ENCODE results near the gene SERTAD3. TPM values are rescaled to one million over a fixed set of nuclear protein-coding genes. Genes with fewer than 3 reads are reported as not detected.

Gene SERTAD3
- polyA plus RNA-seq, 1 experiment = 22.3 TPM

DNA sequence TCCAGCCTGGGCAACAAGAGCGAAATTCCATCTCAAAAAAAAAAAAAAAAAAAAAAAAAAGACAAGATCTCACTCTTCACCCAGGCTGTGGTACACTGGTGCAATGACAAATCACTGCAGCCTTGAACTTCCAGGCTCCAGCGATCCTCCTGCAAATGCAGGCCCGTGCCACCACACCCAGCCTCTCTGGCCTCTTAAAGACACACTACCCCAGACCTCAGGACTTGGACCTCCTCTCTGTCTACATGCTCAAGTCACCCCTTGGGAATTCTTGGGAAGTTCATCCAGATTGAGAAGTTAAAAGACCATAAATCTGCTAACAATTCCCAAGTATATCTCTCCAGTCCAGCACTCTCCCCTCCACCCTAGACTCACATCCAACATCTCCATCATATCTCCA, 43.6 kb downstream of the SERTAD3 start:
- H3K4me3 ChIP-seq (ENCODE audit: low read depth, low read length) = no peak overlapping the region
- CTCF ChIA-PET = interaction anchor here (1.3 kb wide), 1 partner anchor 22 kb away, joined by 4 read pairs; no protein-coding TSS in a partner anchor
- DNase-seq (ENCODE audit: low read depth) = no peak
- TF ChIP-seq, protein P1, sequence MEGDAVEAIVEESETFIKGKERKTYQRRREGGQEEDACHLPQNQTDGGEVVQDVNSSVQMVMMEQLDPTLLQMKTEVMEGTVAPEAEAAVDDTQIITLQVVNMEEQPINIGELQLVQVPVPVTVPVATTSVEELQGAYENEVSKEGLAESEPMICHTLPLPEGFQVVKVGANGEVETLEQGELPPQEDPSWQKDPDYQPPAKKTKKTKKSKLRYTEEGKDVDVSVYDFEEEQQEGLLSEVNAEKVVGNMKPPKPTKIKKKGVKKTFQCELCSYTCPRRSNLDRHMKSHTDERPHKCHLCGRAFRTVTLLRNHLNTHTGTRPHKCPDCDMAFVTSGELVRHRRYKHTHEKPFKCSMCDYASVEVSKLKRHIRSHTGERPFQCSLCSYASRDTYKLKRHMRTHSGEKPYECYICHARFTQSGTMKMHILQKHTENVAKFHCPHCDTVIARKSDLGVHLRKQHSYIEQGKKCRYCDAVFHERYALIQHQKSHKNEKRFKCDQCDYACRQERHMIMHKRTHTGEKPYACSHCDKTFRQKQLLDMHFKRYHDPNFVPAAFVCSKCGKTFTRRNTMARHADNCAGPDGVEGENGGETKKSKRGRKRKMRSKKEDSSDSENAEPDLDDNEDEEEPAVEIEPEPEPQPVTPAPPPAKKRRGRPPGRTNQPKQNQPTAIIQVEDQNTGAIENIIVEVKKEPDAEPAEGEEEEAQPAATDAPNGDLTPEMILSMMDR (IDR thresholded peaks at IDR 0.05; ENCODE audit: insufficient read depth, low read depth, low read length) = no peak
- peaks cover 1% of the 10 kb centered on the region; the same call in 1 of the 2 replicates for H3K27me3 ChIP-seq (ENCODE audit: control insufficient read depth, insufficient read depth, low read length)
- H3K36me3 ChIP-seq (ENCODE audit: control insufficient read depth, insufficient read depth, low read length) = no peaks in the 10 kb centered on the region
- POLR2A ChIA-PET = no interaction called here

DNA sequence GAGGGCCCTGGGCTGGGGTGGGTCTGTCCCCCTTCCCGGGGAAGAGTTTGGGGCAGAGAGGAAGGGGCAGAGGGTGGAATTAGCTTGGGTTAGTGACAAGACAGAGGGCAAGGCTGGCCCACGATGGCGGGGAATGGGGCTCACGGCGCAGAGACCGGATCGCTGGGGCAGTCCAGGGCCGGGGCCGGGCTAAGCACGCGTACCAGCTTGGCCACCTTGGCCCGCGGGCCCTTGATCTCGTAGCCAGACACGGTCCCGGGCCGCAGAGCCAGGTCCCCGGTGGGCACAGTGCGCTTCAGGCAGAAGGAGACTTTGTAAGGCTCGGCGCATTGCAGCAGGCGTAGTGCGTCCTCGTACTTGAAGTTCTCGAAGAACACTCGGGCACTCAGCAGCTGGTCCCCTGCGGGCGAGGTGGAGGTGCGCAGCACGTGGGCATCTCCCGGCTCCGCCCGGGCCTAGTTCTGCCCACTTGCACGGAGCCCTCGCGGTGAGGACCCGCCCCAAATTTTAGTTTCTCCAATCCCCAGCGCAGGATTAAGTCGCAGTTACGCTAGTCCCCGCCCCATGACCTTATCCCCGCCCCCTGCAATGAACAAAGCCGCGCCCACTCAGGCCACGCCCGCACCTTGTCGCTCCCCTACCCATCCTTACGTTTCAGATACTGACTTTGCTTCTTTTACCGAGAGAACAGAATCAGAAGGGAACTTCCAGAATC, 45.6 kb downstream of the SERTAD3 start:
- DNase-seq (ENCODE audit: low read depth) = no peak
- ChIA-PET CTCF (no interaction called here), POLR2A (no interaction called here)
- Histone ChIP-seq H3K36me3 (ENCODE audit: control insufficient read depth, insufficient read depth, low read length) (no peaks in the 10 kb centered on the region), H3K27me3 (ENCODE audit: control insufficient read depth, insufficient read depth, low read length) (peaks cover 1% of the 10 kb centered on the region; the same call in 1 of the 2 replicates), H3K4me3 (ENCODE audit: low read depth, low read length) (no peak overlapping the region; the same call in 1 of the 2 replicates)
- TF ChIP-seq, protein P1 (IDR thresholded peaks at IDR 0.05; ENCODE audit: insufficient read depth, low read depth, low read length) = no peak

DNA sequence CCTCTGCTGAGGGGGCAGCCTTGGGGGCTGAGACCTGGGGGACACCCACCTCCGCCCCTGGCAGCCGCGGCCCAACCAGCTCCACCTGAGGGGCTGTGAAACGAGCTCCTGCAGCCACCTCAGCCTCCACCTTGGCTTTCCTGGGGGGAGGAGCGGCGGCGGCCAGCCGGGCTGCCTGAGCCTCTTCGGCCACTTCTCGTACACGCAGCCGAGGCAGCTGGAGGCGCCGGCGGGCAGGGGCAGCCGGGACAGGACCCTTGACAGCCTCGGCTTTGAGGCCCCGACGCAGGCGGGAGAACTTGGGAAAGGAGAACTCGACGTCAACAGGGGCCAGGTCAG, 46.6 kb downstream of the SERTAD3 start:
- CTCF ChIA-PET = interaction anchor here (1.7 kb wide), 1 partner anchor 23 kb away, joined by 8 read pairs; no protein-coding TSS in a partner anchor

DNA sequence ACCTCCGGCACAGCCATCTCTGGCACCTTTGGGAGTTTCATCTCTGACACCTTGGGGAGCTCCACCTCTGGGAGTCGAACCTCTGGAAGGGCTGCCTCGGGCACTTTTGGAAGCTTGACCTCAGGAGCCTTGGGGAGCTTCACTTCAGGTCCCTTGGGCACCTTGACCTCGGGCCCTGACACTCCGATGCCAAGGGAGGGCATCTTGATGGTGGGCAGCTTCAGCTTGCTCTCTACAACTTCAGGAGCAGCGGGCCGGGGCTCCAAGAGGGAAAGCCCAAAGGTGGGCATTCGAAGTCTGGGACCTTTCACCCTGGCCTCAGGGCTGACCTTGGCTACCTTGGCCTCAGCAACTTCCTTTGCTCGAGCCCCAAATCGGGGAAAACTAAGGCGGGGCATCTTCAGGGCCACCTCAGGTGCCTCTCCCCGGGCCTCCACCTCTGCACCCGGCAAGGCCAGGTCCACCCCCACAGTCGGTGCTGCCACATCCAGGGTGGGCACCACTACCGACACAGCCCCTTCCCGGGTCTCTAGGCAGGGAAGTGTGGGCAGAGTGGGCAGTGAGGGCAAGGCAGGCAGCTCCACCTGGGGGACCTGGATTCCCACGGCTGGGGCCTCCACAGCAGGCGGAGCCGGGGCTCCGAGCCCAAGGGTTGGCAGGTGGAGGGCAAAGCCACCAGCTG, 47.1 kb downstream of the SERTAD3 start:
- H3K27me3 ChIP-seq (ENCODE audit: control insufficient read depth, insufficient read depth, low read length) = peaks cover 1% of the 10 kb centered on the region; the same call in 1 of the 2 replicates
- ChIA-PET CTCF (interaction anchor here (1.3 to 1.7 kb wide), 2 partner anchors 17 to 24 kb away, joined by 4 to 8 read pairs; no protein-coding TSS in a partner anchor), POLR2A (no interaction called here)
- H3K4me3 ChIP-seq (ENCODE audit: low read depth, low read length) = no peak overlapping the region
- TF ChIP-seq, protein P1 (IDR thresholded peaks at IDR 0.05; ENCODE audit: insufficient read depth, low read depth, low read length) = no peak
- no peaks in the 10 kb centered on the region for H3K36me3 ChIP-seq (ENCODE audit: control insufficient read depth, insufficient read depth, low read length)
- no peak for DNase-seq (ENCODE audit: low read depth)

More for the DNA sequence above, 46.6 kb downstream of the SERTAD3 start:
- Histone ChIP-seq H3K36me3 (ENCODE audit: control insufficient read depth, insufficient read depth, low read length) (no peaks in the 10 kb centered on the region), H3K27me3 (ENCODE audit: control insufficient read depth, insufficient read depth, low read length) (peaks cover 1% of the 10 kb centered on the region; the same call in 1 of the 2 replicates), H3K4me3 (ENCODE audit: low read depth, low read length) (no peak overlapping the region)
- TF ChIP-seq, protein P1 (IDR thresholded peaks at IDR 0.05; ENCODE audit: insufficient read depth, low read depth, low read length) = no peak
- POLR2A ChIA-PET = no interaction called here
- DNase-seq (ENCODE audit: low read depth) = no peak

DNA sequence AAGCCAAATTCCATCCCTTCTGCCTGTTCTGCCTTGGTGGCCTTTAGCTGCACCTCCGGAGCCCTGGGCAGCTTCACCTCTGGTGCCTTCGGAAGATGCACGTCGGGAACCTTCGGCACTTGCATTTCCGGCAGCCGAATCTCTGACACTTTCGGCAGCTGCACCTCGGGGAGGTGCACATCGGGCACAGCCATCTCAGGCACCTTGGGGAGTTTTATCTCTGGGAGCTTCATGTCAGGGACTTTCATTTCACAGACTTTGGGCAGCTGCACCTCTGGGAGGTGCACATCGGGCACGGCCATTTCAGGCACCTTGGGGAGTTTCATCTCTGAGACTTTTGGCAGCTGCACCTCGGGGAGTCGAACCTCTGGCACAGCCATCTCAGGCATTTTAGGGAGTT, 48.2 kb downstream of the SERTAD3 start:
- Histone ChIP-seq H3K27me3 (ENCODE audit: control insufficient read depth, insufficient read depth, low read length) (peaks cover 1% of the 10 kb centered on the region; the same call in 1 of the 2 replicates), H3K36me3 (ENCODE audit: control insufficient read depth, insufficient read depth, low read length) (no peaks in the 10 kb centered on the region), H3K4me3 (ENCODE audit: low read depth, low read length) (no peak overlapping the region)
- no peak for DNase-seq (ENCODE audit: low read depth)
- ChIA-PET CTCF (interaction anchor here (1.3 to 1.7 kb wide), 2 partner anchors 16 to 25 kb away, joined by 4 to 8 read pairs; no protein-coding TSS in a partner anchor), POLR2A (no interaction called here)
- TF ChIP-seq, protein P1 (IDR thresholded peaks at IDR 0.05; ENCODE audit: insufficient read depth, low read depth, low read length) = no peak

Measured in BJ (cell line).